ENCODE measurements around the gene FBXO48. TPM values are rescaled to one million over a fixed set of nuclear protein-coding genes. Genes with fewer than 3 reads are reported as not detected.

The FBXO48 gene
- total RNA-seq, 1 donor from 2014 or later = 1.8 TPM

DNA sequence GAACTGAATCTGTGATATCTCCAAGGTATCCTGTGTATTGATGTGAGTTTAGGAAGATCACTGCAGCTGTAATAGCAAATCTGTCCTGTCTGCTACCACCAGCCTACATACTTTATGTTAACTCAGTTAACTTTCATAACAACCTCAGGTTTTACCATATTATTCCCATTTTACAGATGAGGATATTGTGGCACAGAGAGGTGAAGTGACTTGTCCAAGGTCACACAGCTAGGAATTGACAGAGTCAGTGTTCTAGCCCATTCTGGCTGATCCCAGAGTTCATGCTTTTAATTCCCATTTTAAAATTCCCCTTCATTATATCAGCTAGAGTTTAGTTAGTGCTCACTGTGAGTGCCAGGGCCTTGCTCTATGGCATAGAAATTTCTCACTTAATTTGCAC, 52.6 kb downstream of the FBXO48 start:
- TF ChIP-seq CTCF (IDR thresholded peaks at IDR 0.05) = no peak
- DNase-seq (no peak), ATAC-seq (no peak)
- Histone ChIP-seq H3K27ac (no peak overlapping the region), H3K9me3 (no peaks in the 10 kb centered on the region), H3K36me3 (no peaks in the 10 kb centered on the region), H3K4me3 (no peak overlapping the region), H3K4me1 (no peaks in the 10 kb centered on the region), H3K27me3 (no peaks in the 10 kb centered on the region)
- intact Hi-C loops (cut with DNase I) = no loop called here

GRCh38 chr2:68413466-68413865, 53.6 kb downstream of the FBXO48 start:
- DNase-seq = no peak
- intact Hi-C loops (cut with DNase I) = no loop called here
- ATAC-seq = no peak
- Histone ChIP-seq H3K27me3 (no peaks in the 10 kb centered on the region), H3K27ac (no peak overlapping the region), H3K4me3 (no peak overlapping the region), H3K9me3 (no peaks in the 10 kb centered on the region), H3K4me1 (no peaks in the 10 kb centered on the region), H3K36me3 (no peaks in the 10 kb centered on the region)
- no peak for TF ChIP-seq CTCF (IDR thresholded peaks at IDR 0.05)

- Histone ChIP-seq H3K27ac (no peak overlapping the region), H3K4me1 (no peaks in the 10 kb centered on the region), H3K36me3 (no peaks in the 10 kb centered on the region), H3K9me3 (no peaks in the 10 kb centered on the region), H3K27me3 (no peaks in the 10 kb centered on the region), H3K4me3 (no peak overlapping the region)
- peak; percentile 85 for ATAC-seq
- no peak for TF ChIP-seq CTCF (IDR thresholded peaks at IDR 0.05)
- no peak for DNase-seq
- intact Hi-C loops (cut with DNase I) = no loop called here
Measured at GRCh38 chr2:68412127-68412819, 54.8 kb downstream of the FBXO48 start.

DNA sequence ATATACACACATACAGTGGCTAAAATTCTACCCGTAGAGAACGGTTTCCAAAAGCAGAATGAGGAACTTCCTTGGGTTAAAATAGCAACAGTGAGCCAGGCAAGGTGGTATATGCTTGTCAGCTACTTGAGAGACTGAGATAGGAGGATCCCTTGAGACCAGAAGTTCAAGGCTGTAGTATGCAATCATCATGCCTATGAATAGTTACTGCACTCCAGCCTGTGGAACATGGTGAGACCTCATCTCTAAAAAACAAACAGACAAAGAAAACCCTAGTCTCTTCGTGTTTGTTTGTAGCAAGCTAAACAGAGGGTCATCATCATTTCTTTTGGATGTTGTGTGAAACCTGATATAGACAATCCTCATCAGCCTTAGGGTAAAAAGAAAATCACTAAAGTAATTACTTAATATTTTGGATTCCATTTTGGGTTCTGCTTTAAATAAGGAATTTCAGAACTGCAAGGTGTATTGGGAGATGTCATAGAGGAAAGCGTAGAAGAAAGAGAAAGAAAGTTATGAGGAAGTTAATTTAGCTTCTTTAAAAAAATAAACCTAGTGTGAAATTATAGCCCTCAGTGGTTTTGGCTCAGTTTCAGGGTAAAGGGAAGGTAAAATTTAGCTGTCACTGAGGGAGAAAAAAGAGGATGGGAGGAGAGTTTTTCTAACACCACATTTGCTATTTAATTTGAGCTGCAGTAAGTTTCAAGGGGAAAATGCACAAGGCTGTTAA, 55.5 kb downstream of the FBXO48 start:
- Histone ChIP-seq H3K36me3 (no peaks in the 10 kb centered on the region), H3K27me3 (no peaks in the 10 kb centered on the region), H3K4me1 (no peaks in the 10 kb centered on the region), H3K4me3 (no peak overlapping the region), H3K9me3 (no peaks in the 10 kb centered on the region), H3K27ac (no peak overlapping the region)
- intact Hi-C loops (cut with DNase I) = no loop called here
- DNase-seq (no peak), ATAC-seq (no peak)
- no peak for TF ChIP-seq CTCF (IDR thresholded peaks at IDR 0.05)

Other genes with a start within 250 kb of the FBXO48 start
- gene PPP3R1, start 214.8 kb downstream of the FBXO48 start, total RNA-seq = 59.2 TPM
- gene CNRIP1, start 147.3 kb downstream of the FBXO48 start, total RNA-seq = 23.8 TPM
- 32.9 TPM for gene PLEK, start 102.0 kb downstream of the FBXO48 start, total RNA-seq
- 6.8 TPM for gene APLF, start 291 bp upstream of the FBXO48 start, total RNA-seq
- gene PROKR1, start 176.3 kb upstream of the FBXO48 start, total RNA-seq = not detected